Gastrocnemius medialis (tissue), 4 donors: ENCODE data around the gene DGKE.

Source experiments
- POLR2A ChIP-seq, 2 donors: fragments of 450-650 bp; IDR thresholded peaks; one replicate each; pipeline ENCODE4 v1.6.1; 2017; ENCODE audit warnings: antibody characterized with exemption in 2 of 2, mild to moderate bottlenecking in 2 of 2, moderate library complexity in 2 of 2
- TF ChIP-seq, protein P1 (sequence below), 5 experiments: fragments of 450-650 bp in 3 of 5; fragments of 200-600 bp in 2 of 5; sonication (generic) in 2 of 5; IDR thresholded peaks in 4 of 5; conservative IDR thresholded peaks in 1 of 5; 1 replicate in 4 of 5; 2 replicates in 1 of 5; pipeline ENCODE4 v1.5.1; 2016 to 2019; ENCODE audit warnings: antibody characterized with exemption in 5 of 5, mild to moderate bottlenecking in 3 of 5, moderate library complexity in 3 of 5

DNA sequence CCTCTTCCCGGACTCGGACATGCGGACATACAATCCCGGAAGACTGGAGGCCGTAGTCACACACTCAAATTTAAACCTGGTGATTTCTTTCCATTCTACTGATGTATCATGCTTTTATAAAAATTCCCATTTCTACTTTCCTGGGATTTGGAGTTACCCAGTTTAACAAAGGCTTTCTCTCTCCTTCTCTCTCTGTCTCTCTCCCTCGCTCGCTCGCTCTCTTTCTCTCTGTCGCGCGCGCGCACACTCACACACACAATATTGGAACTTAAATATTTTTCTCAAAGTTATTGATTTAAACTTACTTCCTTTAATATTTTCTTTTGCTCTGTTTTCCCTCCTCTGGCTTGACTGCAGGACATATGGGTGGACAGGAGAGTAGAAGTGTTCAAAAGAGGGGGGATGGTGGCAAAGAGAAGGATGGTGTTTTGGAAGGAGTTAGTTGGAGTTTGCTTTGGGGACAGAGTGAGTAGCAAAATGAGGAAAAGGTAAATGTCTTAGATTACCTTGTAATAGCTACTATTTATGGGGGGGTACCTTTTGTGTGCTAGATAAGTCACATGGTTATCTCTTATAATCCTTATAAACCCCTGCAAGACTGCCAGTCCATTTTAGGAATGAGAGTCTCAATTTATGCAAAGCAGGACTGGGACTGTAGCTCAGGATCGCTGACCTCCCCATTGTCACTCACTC is 80.8 kb downstream of the DGKE start:
- TF ChIP-seq, protein P1, sequence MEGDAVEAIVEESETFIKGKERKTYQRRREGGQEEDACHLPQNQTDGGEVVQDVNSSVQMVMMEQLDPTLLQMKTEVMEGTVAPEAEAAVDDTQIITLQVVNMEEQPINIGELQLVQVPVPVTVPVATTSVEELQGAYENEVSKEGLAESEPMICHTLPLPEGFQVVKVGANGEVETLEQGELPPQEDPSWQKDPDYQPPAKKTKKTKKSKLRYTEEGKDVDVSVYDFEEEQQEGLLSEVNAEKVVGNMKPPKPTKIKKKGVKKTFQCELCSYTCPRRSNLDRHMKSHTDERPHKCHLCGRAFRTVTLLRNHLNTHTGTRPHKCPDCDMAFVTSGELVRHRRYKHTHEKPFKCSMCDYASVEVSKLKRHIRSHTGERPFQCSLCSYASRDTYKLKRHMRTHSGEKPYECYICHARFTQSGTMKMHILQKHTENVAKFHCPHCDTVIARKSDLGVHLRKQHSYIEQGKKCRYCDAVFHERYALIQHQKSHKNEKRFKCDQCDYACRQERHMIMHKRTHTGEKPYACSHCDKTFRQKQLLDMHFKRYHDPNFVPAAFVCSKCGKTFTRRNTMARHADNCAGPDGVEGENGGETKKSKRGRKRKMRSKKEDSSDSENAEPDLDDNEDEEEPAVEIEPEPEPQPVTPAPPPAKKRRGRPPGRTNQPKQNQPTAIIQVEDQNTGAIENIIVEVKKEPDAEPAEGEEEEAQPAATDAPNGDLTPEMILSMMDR (IDR thresholded peaks at IDR 0.05 in 4 of 5, conservative IDR thresholded peaks at IDR 0.05 in 1 of 5), result no peak
- TF ChIP-seq POLR2A (IDR thresholded peaks at IDR 0.05), result no peak
